ENCODE results near the gene TBC1D8B. TPM values are rescaled to one million over a fixed set of nuclear protein-coding genes. Genes with fewer than 3 reads are reported as not detected.

Gene TBC1D8B
- total and polyA plus RNA-seq, 2 of the 13 experiments (the other 11 are each of a cell fraction or from before 2014, with no cell fraction given): 6.2 to 7.2 TPM

DNA sequence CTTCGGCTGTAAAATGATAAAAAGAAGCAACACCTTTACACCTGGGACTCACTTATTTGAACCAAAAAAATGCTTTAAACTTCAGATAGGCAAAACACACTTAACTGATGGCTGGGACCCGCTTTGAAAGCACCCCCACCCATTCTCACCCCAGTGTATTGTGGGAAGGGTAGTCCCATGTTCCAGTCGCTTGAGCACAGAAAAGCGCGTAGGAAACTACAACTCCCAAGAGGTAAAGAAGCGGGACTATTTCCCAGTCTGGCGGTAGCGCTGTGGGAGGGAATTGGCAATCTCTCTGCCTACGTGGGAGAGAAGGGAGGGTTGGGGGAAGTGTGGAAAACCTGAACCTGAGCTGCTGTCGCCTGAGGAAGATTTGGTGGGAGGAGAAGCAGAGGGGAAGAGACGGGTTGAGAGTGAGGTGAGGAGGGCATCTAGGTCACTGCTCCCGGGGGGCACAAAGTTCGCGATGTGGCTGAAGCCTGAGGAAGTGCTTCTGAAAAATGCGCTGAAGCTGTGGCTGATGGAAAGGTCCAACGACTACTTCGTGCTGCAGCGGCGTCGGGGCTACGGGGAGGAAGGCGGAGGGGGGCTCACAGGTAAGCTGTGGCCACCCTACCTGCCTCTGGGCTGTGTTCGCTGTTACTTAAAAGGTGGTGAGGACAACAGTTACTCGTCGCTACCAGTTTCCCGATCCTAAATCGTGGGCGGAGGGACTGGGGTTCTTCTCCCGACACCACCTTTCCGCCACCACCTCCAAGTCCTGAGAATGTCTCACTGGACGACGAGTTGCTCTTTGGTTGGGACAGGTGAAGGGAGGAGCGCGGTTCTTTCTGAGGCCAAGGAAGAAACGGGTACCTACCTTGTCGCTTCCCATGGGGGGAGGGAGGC lies at the start of gene TBC1D8B (continued):
- TF ChIP-seq, protein P1, sequence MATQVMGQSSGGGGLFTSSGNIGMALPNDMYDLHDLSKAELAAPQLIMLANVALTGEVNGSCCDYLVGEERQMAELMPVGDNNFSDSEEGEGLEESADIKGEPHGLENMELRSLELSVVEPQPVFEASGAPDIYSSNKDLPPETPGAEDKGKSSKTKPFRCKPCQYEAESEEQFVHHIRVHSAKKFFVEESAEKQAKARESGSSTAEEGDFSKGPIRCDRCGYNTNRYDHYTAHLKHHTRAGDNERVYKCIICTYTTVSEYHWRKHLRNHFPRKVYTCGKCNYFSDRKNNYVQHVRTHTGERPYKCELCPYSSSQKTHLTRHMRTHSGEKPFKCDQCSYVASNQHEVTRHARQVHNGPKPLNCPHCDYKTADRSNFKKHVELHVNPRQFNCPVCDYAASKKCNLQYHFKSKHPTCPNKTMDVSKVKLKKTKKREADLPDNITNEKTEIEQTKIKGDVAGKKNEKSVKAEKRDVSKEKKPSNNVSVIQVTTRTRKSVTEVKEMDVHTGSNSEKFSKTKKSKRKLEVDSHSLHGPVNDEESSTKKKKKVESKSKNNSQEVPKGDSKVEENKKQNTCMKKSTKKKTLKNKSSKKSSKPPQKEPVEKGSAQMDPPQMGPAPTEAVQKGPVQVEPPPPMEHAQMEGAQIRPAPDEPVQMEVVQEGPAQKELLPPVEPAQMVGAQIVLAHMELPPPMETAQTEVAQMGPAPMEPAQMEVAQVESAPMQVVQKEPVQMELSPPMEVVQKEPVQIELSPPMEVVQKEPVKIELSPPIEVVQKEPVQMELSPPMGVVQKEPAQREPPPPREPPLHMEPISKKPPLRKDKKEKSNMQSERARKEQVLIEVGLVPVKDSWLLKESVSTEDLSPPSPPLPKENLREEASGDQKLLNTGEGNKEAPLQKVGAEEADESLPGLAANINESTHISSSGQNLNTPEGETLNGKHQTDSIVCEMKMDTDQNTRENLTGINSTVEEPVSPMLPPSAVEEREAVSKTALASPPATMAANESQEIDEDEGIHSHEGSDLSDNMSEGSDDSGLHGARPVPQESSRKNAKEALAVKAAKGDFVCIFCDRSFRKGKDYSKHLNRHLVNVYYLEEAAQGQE (IDR thresholded peaks at IDR 0.05; ENCODE audit: borderline replicate concordance in 1 of 2, low read depth in 1 of 2, low read length in 2 of 2): no peak
- TF ChIP-seq ZGPAT (CRISPR knock-in tag; IDR thresholded peaks at IDR 0.05) (no peak), SETDB1 (CRISPR knock-in tag; IDR thresholded peaks at IDR 0.05; ENCODE audit: borderline replicate concordance) (no peak), ZNF329 (CRISPR knock-in tag; IDR thresholded peaks at IDR 0.05; ENCODE audit: low read depth) (no peak), SMARCC2 (IDR thresholded peaks at IDR 0.05) (no peak), ZNF441 (CRISPR knock-in tag; IDR thresholded peaks at IDR 0.05; ENCODE audit: borderline replicate concordance) (no peak), ZFP36L1 (CRISPR knock-in tag; IDR thresholded peaks at IDR 0.05) (no peak), GLI4 (CRISPR knock-in tag; IDR thresholded peaks at IDR 0.05; ENCODE audit: borderline replicate concordance) (no peak), PCBP2 (optimal IDR thresholded peaks at IDR 0.05; ENCODE audit: low read depth, low read length, poor library complexity, severe bottlenecking) (no peak), AHR (CRISPR knock-in tag; IDR thresholded peaks at IDR 0.05) (no peak), FIP1L1 (IDR thresholded peaks at IDR 0.05; ENCODE audit: borderline replicate concordance, insufficient read depth, low read depth, low read length) (no peak)
- TF ChIP-seq, protein P2, sequence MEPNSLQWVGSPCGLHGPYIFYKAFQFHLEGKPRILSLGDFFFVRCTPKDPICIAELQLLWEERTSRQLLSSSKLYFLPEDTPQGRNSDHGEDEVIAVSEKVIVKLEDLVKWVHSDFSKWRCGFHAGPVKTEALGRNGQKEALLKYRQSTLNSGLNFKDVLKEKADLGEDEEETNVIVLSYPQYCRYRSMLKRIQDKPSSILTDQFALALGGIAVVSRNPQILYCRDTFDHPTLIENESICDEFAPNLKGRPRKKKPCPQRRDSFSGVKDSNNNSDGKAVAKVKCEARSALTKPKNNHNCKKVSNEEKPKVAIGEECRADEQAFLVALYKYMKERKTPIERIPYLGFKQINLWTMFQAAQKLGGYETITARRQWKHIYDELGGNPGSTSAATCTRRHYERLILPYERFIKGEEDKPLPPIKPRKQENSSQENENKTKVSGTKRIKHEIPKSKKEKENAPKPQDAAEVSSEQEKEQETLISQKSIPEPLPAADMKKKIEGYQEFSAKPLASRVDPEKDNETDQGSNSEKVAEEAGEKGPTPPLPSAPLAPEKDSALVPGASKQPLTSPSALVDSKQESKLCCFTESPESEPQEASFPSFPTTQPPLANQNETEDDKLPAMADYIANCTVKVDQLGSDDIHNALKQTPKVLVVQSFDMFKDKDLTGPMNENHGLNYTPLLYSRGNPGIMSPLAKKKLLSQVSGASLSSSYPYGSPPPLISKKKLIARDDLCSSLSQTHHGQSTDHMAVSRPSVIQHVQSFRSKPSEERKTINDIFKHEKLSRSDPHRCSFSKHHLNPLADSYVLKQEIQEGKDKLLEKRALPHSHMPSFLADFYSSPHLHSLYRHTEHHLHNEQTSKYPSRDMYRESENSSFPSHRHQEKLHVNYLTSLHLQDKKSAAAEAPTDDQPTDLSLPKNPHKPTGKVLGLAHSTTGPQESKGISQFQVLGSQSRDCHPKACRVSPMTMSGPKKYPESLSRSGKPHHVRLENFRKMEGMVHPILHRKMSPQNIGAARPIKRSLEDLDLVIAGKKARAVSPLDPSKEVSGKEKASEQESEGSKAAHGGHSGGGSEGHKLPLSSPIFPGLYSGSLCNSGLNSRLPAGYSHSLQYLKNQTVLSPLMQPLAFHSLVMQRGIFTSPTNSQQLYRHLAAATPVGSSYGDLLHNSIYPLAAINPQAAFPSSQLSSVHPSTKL (CRISPR knock-in tag; IDR thresholded peaks at IDR 0.05): 0 out of 2 replicates have a peak, but pooled peaks have one; percentile 20
- TF ChIP-seq, protein P3, sequence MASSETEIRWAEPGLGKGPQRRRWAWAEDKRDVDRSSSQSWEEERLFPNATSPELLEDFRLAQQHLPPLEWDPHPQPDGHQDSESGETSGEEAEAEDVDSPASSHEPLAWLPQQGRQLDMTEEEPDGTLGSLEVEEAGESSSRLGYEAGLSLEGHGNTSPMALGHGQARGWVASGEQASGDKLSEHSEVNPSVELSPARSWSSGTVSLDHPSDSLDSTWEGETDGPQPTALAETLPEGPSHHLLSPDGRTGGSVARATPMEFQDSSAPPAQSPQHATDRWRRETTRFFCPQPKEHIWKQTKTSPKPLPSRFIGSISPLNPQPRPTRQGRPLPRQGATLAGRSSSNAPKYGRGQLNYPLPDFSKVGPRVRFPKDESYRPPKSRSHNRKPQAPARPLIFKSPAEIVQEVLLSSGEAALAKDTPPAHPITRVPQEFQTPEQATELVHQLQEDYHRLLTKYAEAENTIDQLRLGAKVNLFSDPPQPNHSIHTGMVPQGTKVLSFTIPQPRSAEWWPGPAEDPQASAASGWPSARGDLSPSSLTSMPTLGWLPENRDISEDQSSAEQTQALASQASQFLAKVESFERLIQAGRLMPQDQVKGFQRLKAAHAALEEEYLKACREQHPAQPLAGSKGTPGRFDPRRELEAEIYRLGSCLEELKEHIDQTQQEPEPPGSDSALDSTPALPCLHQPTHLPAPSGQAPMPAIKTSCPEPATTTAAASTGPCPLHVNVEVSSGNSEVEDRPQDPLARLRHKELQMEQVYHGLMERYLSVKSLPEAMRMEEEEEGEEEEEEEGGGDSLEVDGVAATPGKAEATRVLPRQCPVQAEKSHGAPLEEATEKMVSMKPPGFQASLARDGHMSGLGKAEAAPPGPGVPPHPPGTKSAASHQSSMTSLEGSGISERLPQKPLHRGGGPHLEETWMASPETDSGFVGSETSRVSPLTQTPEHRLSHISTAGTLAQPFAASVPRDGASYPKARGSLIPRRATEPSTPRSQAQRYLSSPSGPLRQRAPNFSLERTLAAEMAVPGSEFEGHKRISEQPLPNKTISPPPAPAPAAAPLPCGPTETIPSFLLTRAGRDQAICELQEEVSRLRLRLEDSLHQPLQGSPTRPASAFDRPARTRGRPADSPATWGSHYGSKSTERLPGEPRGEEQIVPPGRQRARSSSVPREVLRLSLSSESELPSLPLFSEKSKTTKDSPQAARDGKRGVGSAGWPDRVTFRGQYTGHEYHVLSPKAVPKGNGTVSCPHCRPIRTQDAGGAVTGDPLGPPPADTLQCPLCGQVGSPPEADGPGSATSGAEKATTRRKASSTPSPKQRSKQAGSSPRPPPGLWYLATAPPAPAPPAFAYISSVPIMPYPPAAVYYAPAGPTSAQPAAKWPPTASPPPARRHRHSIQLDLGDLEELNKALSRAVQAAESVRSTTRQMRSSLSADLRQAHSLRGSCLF (CRISPR knock-in tag; IDR thresholded peaks at IDR 0.05; ENCODE audit: borderline replicate concordance): no peak

All from HepG2 (cell line).